ENCODE measurements around the gene ARHGAP30.
"Not testable (repeated sequence)": the region's sequence is repeated elsewhere in the genome, so short reads cannot be mapped to it uniquely, and the experiment has no call there.

Gene ARHGAP30, protein sequence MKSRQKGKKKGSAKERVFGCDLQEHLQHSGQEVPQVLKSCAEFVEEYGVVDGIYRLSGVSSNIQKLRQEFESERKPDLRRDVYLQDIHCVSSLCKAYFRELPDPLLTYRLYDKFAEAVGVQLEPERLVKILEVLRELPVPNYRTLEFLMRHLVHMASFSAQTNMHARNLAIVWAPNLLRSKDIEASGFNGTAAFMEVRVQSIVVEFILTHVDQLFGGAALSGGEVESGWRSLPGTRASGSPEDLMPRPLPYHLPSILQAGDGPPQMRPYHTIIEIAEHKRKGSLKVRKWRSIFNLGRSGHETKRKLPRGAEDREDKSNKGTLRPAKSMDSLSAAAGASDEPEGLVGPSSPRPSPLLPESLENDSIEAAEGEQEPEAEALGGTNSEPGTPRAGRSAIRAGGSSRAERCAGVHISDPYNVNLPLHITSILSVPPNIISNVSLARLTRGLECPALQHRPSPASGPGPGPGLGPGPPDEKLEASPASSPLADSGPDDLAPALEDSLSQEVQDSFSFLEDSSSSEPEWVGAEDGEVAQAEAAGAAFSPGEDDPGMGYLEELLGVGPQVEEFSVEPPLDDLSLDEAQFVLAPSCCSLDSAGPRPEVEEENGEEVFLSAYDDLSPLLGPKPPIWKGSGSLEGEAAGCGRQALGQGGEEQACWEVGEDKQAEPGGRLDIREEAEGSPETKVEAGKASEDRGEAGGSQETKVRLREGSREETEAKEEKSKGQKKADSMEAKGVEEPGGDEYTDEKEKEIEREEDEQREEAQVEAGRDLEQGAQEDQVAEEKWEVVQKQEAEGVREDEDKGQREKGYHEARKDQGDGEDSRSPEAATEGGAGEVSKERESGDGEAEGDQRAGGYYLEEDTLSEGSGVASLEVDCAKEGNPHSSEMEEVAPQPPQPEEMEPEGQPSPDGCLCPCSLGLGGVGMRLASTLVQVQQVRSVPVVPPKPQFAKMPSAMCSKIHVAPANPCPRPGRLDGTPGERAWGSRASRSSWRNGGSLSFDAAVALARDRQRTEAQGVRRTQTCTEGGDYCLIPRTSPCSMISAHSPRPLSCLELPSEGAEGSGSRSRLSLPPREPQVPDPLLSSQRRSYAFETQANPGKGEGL

GRCh38 chr1:161069731-161070270, at the start of gene ARHGAP30:
TSS of gene ARHGAP30 (minus strand) at chr1:161069891. CDS start at chr1:161069624, 267 bp downstream.
- peak; percentile 62 for DNase-seq

GRCh38 chr1:161117759-161118581, 48.3 kb upstream of the ARHGAP30 start, which contains the start of the genes NIT1 and PFDN2:
TSS of gene NIT1 (plus strand) at chr1:161118105. CDS start at chr1:161118177, 72 bp downstream.
TSS of gene PFDN2 (minus strand) at chr1:161118037. CDS start at chr1:161118026, 11 bp downstream.
- peak; percentile 85 for DNase-seq

DNA sequence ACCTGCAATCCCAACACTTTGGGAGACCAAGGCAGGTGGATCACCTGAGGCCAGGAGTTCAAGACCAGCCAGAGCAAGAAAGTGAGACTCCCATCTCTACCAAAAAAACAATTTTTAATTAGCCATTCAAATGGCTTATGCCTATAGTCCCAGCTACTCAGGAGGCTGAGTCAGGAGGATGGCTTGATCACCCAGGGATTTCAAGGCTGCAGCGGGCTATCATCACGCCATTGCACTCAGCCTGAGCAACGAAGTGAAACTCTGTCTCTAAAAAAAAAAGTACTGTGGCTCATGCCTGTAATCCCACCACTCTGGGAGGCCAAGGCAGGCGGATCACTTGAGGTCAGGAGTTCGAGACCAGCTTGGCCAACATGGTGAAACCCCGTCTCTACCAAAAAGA, 46.3 kb upstream of the ARHGAP30 start:
- DNase-seq: not testable (repeated sequence)

- DNase-seq: no peak
Observed at GRCh38 chr1:161115132-161115711, 45.5 kb upstream of the ARHGAP30 start.

- no peak for DNase-seq
Observed at GRCh38 chr1:161114556-161114955, 44.9 kb upstream of the ARHGAP30 start.

GRCh38 chr1:161113915-161114314, 44.2 kb upstream of the ARHGAP30 start:
- DNase-seq: no peak

GRCh38 chr1:161111527-161111926, 41.8 kb upstream of the ARHGAP30 start:
- DNase-seq: no peak

DNA sequence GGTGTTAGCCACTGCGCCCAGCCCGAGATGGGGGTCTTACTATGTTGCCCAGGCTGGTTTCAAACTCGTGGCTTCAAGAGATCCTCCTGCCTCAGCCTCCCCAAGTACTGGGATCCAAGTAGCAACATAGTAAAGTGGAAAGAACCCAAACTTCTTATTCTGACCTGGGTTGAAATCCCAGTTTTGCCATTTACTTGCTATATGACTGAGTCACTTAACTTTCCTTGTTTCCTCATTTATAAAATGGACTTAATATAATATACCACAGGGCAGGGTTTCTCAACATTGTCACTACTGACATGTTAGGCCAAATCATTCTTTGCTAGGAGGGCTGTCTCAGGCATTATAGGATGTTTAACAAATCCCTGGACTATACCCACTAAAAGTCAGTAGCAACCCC, 41.4 kb upstream of the ARHGAP30 start:
- DNase-seq: no peak

GRCh38 chr1:161106431-161106830, 36.7 kb upstream of the ARHGAP30 start:
- DNase-seq: no peak

- DNase-seq: no peak
Observed at GRCh38 chr1:161100556-161100955, 30.9 kb upstream of the ARHGAP30 start.

- DNase-seq: no peak
Observed at GRCh38 chr1:161099090-161099802, 29.6 kb upstream of the ARHGAP30 start.

DNA sequence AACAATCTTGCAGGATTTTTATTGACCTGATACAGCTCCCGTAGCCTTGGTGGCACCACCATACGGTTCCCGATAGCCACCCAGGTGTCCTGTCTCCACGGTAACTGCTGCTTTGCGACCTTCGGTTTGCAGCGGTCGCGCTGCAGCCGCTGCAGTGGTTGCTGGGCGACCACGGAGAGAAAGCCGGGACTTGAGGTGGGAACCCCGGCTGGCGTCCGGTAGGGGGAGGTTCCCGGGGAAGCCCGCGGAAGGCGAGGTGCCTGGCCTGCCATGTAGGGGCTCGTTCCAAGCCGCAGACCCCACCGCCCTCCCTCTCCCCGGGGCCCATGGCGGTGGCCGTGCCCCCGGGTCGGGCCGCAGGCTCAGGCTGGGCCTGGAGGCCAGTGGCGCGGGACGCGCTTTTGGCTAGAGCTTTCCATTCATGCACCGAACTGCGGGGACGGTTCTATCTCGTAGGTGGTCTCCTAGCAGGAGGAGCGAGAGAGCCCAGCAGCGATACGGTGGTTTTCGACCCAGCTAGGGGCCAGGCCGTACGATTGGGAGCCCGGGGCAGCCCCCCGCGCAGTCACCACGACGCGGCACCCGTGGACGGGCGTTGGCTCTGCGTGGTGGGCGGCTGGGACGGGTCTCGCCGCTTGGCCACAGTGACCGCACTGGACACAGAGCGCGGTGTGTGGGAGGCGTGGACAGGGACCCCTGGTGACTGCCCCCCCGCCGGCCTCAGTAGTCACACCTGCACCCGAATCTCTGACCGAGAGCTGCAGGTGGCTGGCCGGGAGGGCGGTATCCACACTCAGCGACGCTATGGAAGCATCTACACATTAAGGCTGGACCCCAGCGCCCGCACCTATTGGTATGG, 28.7 kb upstream of the ARHGAP30 start, which contains the start of gene KLHDC9:
Gene KLHDC9 (plus strand): TSS at position 152 of the 859 bp plus-strand sequence. CDS start 175 bp downstream, at position 327.
- peak; percentile 42 for DNase-seq

GRCh38 chr1:161096530-161096929, 26.8 kb upstream of the ARHGAP30 start:
- no peak for DNase-seq

GRCh38 chr1:161096015-161096414, 26.3 kb upstream of the ARHGAP30 start:
- DNase-seq: no peak

GRCh38 chr1:161095230-161095629, 25.5 kb upstream of the ARHGAP30 start:
- no peak for DNase-seq

DNA sequence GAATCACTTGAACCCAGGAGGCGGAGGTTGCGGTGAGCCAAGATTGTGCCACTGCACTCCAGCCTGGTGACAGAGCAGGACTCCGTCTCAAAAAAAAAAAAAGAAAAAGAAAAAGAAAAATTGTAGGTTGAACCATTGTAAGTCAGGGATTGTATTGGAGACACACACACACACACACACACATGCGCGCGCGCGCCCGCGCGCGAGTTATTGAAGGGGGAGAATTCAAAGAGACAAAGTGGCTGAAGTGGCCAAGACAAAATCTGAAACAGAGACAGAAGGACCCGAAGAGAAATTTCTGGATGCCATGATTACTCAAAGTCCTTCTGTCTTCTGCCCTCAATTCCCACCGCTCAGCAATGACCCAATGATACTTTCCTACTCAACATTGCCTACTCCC, 24.8 kb upstream of the ARHGAP30 start:
- DNase-seq: no peak

DNA sequence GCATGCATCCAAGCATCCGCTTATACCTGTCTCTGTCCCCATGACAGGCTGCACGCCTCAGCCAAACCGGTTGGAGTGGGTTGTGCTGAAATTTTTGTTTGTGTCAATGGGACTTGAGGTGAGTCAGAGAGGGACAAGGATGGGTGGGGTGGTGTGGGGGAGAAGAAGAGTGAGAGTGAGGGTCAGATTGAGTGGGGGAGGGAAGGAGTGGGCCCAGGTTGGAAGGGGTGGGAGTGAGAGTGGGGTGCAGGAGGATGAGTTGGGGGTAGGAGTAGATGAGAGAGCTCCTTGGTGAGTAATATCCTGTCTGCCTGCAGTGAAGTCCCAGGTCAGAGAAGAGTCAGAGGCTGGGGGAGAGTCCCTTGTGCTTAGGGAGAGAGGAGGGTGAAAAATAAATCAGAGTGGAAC, 22.9 kb upstream of the ARHGAP30 start:
- peak; percentile 37 for DNase-seq

GRCh38 chr1:161091796-161092507, 22.3 kb upstream of the ARHGAP30 start:
- no peak for DNase-seq

- no peak for DNase-seq
Observed at GRCh38 chr1:161091093-161091492, 21.4 kb upstream of the ARHGAP30 start.

Data from stimulated activated CD4-positive, alpha-beta T cell treated with anti-CD3 and anti-CD28 coated beads, Interleukin-12 subunit alpha, Interleukin-12 subunit beta, amount 100 ng/mL, for 4 hours (primary cell).